Natural killer cell (primary cell): Measurements from ENCODE around the gene PCDHGB3. TPM values are rescaled to one million over a fixed set of nuclear protein-coding genes. Genes with fewer than 3 reads are reported as not detected.
"Not testable (repeated sequence)": the region's sequence is repeated elsewhere in the genome, so short reads cannot be mapped to it uniquely, and the experiment has no call there.

Experiments
- ATAC-seq, 3 donors: fragments of 150-1000 bp in 2 of 3; fragments of 200-7000 bp in 1 of 3; cut with Tn5 transposase; 1 replicate in 1 of 3; 2 replicates in 2 of 3; pipeline ENCODE4 v1.10.0; 2021; ENCODE audit warnings: mild to moderate bottlenecking in 2 of 3, moderate library complexity in 2 of 3
- DNase-seq, 2 donors: peaks; one replicate each; pipeline versions ENCODE4 v3.0.0 to v3.0.0-alpha.2; 2013 to 2021; ENCODE audit warnings: mixed read lengths in 1 of 2
- H3K27ac ChIP-seq: one replicate; pipeline ENCODE4 v1.5.1; 2013; ENCODE audit warnings: mild to moderate bottlenecking, low read length
- H3K27me3 ChIP-seq: one replicate; pipeline ENCODE4 v1.6.1; 2013; ENCODE audit warnings: low read length; ENCODE audit not compliant: control insufficient read depth, insufficient read depth
- H3K36me3 ChIP-seq: one replicate; pipeline ENCODE4 v1.6.1; 2013; ENCODE audit warnings: low read length; ENCODE audit not compliant: control insufficient read depth, insufficient read depth
- H3K4me1 ChIP-seq: one replicate; pipeline ENCODE4 v1.6.1; 2013; ENCODE audit warnings: low read length; ENCODE audit not compliant: control insufficient read depth, insufficient read depth
- H3K4me3 ChIP-seq: one replicate; pipeline ENCODE4 v1.5.1; 2013; ENCODE audit warnings: low read length
- H3K9me3 ChIP-seq: one replicate; pipeline ENCODE4 v1.6.1; 2013; ENCODE audit warnings: low read length; ENCODE audit not compliant: control insufficient read depth, insufficient read depth
- H3K27ac Mint-ChIP-seq, 2 donors: one replicate each; pipeline ENCODE4 v1.8.0; 2022; ENCODE audit warnings: mild to moderate bottlenecking in 2 of 2, mixed read lengths in 2 of 2, moderate library complexity in 1 of 2
- H3K27me3 Mint-ChIP-seq, 2 donors: one replicate each; pipeline ENCODE4 v1.8.0; 2022; ENCODE audit warnings: low read depth in 2 of 2, mixed read lengths in 2 of 2
- H3K36me3 Mint-ChIP-seq: one replicate; pipeline ENCODE4 v1.8.0; 2022; ENCODE audit warnings: mixed read lengths
- H3K4me1 Mint-ChIP-seq, 2 donors: one replicate each; pipeline ENCODE4 v1.8.0; 2022; ENCODE audit warnings: mixed read lengths in 2 of 2
- H3K4me3 Mint-ChIP-seq: one replicate; pipeline ENCODE4 v1.8.0; 2022; ENCODE audit warnings: mild to moderate bottlenecking, moderate library complexity, mixed read lengths
- H3K9me3 Mint-ChIP-seq, 2 donors: one replicate each; pipeline ENCODE4 v1.8.0; 2022; ENCODE audit warnings: mixed read lengths in 2 of 2
- WGBS: methylation state at CpG from one replicate; pipeline ENCODE4 v1.1.7; 2013; ENCODE audit warnings: missing lambda C conversion rate; ENCODE audit not compliant: insufficient coverage; 5-methylcytosine and 5-hydroxymethylcytosine counted together
- intact Hi-C: fragments of 100-400 bp; cut with micrococcal nuclease; formaldehyde crosslinking; loops from one replicate; pipeline ENCODE4 v1.14.2; 2022
- total RNA-seq, 4 donors: library from RNA; stranded (reverse); fragments of 120-200 nt in 1 of 4; gene quantifications; one replicate each; pipeline versions ENCODE4 v1.2.3 to v1.2.4, GENCODE V29; 2013 to 2022
- TF ChIP-seq, protein P1 (sequence below): fragments of 200-600 bp; IDR thresholded peaks from one replicate; pipeline ENCODE4 v1.8.0; 2022; ENCODE audit warnings: antibody characterized with exemption

Gene PCDHGB3
- total RNA-seq, 3 donors from 2014 or later (not counting 1 experiment from before 2014, with no cell fraction given): 0.52 to 0.68 TPM; not detected in 1

DNA sequence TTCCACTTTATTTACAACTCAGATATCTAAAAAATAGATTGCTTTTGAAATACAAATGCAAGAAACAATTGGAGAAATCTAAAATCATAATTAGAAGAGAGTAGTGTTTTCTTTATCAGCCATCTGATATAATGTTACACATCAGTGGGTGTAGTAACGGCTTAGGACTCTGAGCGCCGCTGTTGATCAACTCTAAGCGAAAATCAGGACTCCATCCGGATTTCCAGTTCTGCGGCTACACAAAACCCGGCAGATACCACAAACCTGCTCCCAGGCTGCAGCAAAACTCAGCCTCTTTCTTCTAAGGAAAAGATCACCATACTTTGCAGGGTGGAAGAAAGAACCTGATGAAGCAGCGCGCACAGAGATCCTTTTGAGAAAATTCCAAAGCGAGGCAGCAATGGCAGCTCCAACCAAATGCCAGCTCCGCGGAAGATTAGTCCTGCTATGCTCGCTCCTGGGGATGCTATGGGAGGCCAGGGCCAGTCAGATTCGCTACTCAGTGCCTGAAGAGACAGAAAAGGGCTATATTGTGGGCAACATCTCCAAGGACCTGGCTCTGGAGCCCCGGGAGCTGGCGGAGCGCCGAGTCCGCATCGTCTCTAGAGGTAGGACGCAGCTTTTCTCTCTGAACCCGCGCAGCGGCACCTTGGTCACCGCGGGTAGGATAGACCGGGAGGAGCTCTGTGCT lies 32.7 kb downstream of the PCDHGB3 start, which contains the start of gene PCDHGA9:
Gene PCDHGA9, plus strand, starts transcription at position 226 of the 691 bp plus-strand sequence. Its CDS starts 175 bp downstream, at position 401.
- peak within 1 kb of the TSS; percentile 85 for H3K4me3 Mint-ChIP-seq
- ATAC-seq: peak in 2 of 3 donors; percentile 39 to 54
- TF ChIP-seq, protein P1, sequence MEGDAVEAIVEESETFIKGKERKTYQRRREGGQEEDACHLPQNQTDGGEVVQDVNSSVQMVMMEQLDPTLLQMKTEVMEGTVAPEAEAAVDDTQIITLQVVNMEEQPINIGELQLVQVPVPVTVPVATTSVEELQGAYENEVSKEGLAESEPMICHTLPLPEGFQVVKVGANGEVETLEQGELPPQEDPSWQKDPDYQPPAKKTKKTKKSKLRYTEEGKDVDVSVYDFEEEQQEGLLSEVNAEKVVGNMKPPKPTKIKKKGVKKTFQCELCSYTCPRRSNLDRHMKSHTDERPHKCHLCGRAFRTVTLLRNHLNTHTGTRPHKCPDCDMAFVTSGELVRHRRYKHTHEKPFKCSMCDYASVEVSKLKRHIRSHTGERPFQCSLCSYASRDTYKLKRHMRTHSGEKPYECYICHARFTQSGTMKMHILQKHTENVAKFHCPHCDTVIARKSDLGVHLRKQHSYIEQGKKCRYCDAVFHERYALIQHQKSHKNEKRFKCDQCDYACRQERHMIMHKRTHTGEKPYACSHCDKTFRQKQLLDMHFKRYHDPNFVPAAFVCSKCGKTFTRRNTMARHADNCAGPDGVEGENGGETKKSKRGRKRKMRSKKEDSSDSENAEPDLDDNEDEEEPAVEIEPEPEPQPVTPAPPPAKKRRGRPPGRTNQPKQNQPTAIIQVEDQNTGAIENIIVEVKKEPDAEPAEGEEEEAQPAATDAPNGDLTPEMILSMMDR: peak; percentile 42
- H3K27ac ChIP-seq: no peak within 1 kb of the TSS
- no peak within 1 kb of the TSS for H3K27ac Mint-ChIP-seq
- peaks cover 55% of the 10 kb centered on the region for H3K27me3 ChIP-seq
- peak within 1 kb of the TSS; percentile 1 for H3K4me3 ChIP-seq
- intact Hi-C loops: no loop called here
- WGBS: 22% methylated on average over 27 of the region's 27 CpGs
- no peaks in the 10 kb centered on the region for H3K36me3 ChIP-seq
- peaks cover 27% of the 10 kb centered on the region for H3K9me3 ChIP-seq
- peaks cover 10 to 15% of the 10 kb centered on the region in 2 donors for H3K4me1 Mint-ChIP-seq
- no peaks in the 10 kb centered on the region for H3K36me3 Mint-ChIP-seq
- H3K4me1 ChIP-seq: peaks cover 5% of the 10 kb centered on the region
- peaks cover 0 to 2% of the 10 kb centered on the region in 2 donors for H3K9me3 Mint-ChIP-seq
- H3K27me3 Mint-ChIP-seq: peaks cover 52 to 55% of the 10 kb centered on the region in 2 donors
- DNase-seq: peak in 1 of 2 donors; percentile 28

DNA sequence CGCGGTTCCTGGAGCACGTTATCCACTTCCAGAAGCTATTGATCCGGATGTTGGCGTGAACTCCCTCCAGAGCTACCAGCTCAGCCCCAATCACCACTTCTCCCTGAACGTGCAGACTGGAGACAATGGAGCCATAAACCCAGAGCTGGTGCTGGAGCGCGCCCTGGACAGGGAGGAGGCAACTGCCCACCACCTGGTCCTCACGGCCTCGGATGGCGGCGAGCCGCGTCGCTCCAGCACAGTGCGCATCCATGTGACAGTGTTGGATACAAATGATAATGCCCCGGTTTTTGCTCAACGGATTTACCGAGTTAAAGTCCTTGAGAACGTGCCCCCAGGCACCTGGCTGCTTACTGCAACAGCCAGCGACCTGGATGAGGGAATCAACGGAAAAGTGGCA lies 33.3 kb downstream of the PCDHGB3 start:
- H3K27me3 ChIP-seq: peaks cover 59% of the 10 kb centered on the region
- WGBS: 40% methylated on average over 22 of the region's 22 CpGs
- TF ChIP-seq, protein P1: no peak
- H3K4me3 Mint-ChIP-seq: peak overlapping the region; percentile 85
- ATAC-seq (no peak), DNase-seq (no peak)
- H3K27ac Mint-ChIP-seq: no peak overlapping the region
- no peak overlapping the region for H3K4me3 ChIP-seq
- H3K4me1 Mint-ChIP-seq: peaks cover 12 to 22% of the 10 kb centered on the region in 2 donors
- intact Hi-C loops: no loop called here
- peaks cover 11% of the 10 kb centered on the region for H3K4me1 ChIP-seq
- H3K36me3 Mint-ChIP-seq: peaks cover 5% of the 10 kb centered on the region
- peaks cover 57 to 59% of the 10 kb centered on the region in 2 donors for H3K27me3 Mint-ChIP-seq
- peaks cover 30% of the 10 kb centered on the region for H3K9me3 ChIP-seq
- peaks cover 0 to 5% of the 10 kb centered on the region in 2 donors for H3K9me3 Mint-ChIP-seq
- no peaks in the 10 kb centered on the region for H3K36me3 ChIP-seq
- H3K27ac ChIP-seq: no peak overlapping the region

DNA sequence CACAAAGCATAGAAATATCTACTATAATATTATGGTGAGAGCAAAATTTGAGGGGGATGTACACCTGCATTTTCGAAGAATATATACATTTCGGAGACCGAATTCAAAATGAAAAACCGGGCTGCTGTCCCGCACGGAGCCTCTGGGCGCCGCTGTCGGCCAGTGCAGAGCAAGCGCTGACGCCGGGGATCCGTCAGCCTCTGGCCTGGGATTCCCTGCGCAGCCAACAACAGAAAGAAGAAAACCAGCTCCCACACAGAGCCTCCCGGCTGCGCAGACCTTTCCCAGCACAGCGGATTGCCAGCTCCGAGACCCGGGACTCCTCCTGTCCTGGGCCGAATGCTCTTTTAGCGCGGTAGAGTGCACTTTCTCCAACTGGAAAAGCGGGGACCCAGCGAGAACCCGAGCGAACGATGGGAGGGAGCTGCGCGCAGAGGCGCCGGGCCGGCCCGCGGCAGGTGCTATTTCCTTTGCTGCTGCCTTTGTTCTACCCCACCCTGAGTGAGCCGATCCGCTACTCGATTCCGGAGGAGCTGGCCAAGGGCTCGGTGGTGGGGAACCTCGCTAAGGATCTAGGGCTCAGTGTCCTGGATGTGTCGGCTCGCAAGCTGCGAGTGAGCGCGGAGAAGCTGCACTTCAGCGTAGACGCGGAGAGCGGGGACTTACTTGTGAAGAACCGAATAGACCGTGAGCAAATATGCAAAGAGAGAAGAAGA lies 37.9 kb downstream of the PCDHGB3 start, which contains the start of gene PCDHGB6:
Gene PCDHGB6, plus strand, starts transcription at position 232 of the 716 bp plus-strand sequence. Its CDS starts 182 bp downstream, at position 414.
- TF ChIP-seq, protein P1: peak; percentile 54
- H3K27ac Mint-ChIP-seq: peak within 1 kb of the TSS; percentile 74 to 80
- H3K27me3 ChIP-seq: peaks cover 57% of the 10 kb centered on the region
- WGBS: 14% methylated on average over 46 of the region's 51 CpGs
- H3K4me3 Mint-ChIP-seq: peak within 1 kb of the TSS; percentile 87
- peaks cover 25% of the 10 kb centered on the region for H3K9me3 ChIP-seq
- H3K36me3 ChIP-seq, intact Hi-C loops, H3K9me3 Mint-ChIP-seq: not testable (repeated sequence)
- peaks cover 13% of the 10 kb centered on the region for H3K4me1 ChIP-seq
- ATAC-seq: peak; percentile 77 to 82 (median 80)
- H3K4me1 Mint-ChIP-seq: peaks cover 17 to 33% of the 10 kb centered on the region in 2 donors
- peak; percentile 43 to 49 for DNase-seq
- peak within 1 kb of the TSS; percentile 42 for H3K27ac ChIP-seq
- peaks cover 21% of the 10 kb centered on the region for H3K36me3 Mint-ChIP-seq
- peak within 1 kb of the TSS; percentile 25 for H3K4me3 ChIP-seq
- peaks cover 44 to 49% of the 10 kb centered on the region in 2 donors for H3K27me3 Mint-ChIP-seq
